GM18526 (cell line): Measurements from ENCODE around the gene UGT1A9.

Experiments
- POLR2A ChIP-seq: IDR thresholded peaks from 3 replicates; pipeline ENCODE4 v1.6.1; 2011; ENCODE audit not compliant: insufficient read length; ENCODE audit errors: extremely low read depth

The UGT1A9 gene

GRCh38 chr2:233699424-233700027 is 27.8 kb downstream of the UGT1A9 start:
- TF ChIP-seq POLR2A = no peak

GRCh38 chr2:233700028-233700635 is 28.4 kb downstream of the UGT1A9 start:
- TF ChIP-seq POLR2A = no peak

GRCh38 chr2:233702238-233702637 is 30.5 kb downstream of the UGT1A9 start:
- TF ChIP-seq POLR2A = no peak

- no peak for TF ChIP-seq POLR2A
These were observed 34.3 kb downstream of the UGT1A9 start for GRCh38 chr2:233705911-233706506.

GRCh38 chr2:233706720-233707119 is 35.0 kb downstream of the UGT1A9 start:
- TF ChIP-seq POLR2A = no peak

- no peak for TF ChIP-seq POLR2A
These were observed 36.4 kb downstream of the UGT1A9 start for GRCh38 chr2:233707940-233708644.

GRCh38 chr2:233708942-233709341 is 37.2 kb downstream of the UGT1A9 start:
- no peak for TF ChIP-seq POLR2A

GRCh38 chr2:233711312-233712008 is 39.8 kb downstream of the UGT1A9 start:
- no peak for TF ChIP-seq POLR2A

GRCh38 chr2:233712611-233713261 is 41.0 kb downstream of the UGT1A9 start, which contains the start of gene UGT1A5:
UGT1A5 (plus strand) TSS chr2:233712907; CDS start chr2:233712992, 85 bp downstream.
- no peak for TF ChIP-seq POLR2A

GRCh38 chr2:233713262-233713615 is 41.5 kb downstream of the UGT1A9 start:
- TF ChIP-seq POLR2A = no peak

- no peak for TF ChIP-seq POLR2A
These were observed 42.4 kb downstream of the UGT1A9 start for GRCh38 chr2:233714121-233714520.

- no peak for TF ChIP-seq POLR2A
These were observed 46.9 kb downstream of the UGT1A9 start, which contains the start of gene UGT1A4 for GRCh38 chr2:233718552-233718951. UGT1A4 (plus strand) TSS chr2:233718736; CDS start chr2:233718821, 85 bp downstream.

- no peak for TF ChIP-seq POLR2A
These were observed 57.1 kb downstream of the UGT1A9 start, which contains the start of gene UGT1A3 for GRCh38 chr2:233728723-233729301. UGT1A3 (plus strand) TSS chr2:233729042; CDS start chr2:233729127, 85 bp downstream.

- TF ChIP-seq POLR2A = no peak
These were observed 69.2 kb downstream of the UGT1A9 start for GRCh38 chr2:233740870-233741269.
